ENCODE results near the gene MGAT5. TPM values are rescaled to one million over a fixed set of nuclear protein-coding genes. Genes with fewer than 3 reads are reported as not detected.

MGAT5 gene
- total RNA-seq, 2 experiments from 2014 or later = 36.9 to 42.2 TPM

GRCh38 chr2:134421556-134422328 is 167.9 kb downstream of the MGAT5 start:
- no peak for DNase-seq
- no peaks in the 10 kb centered on the region for H3K27me3 Mint-ChIP-seq
- H3K4me3 Mint-ChIP-seq = no peak overlapping the region
- H3K4me1 Mint-ChIP-seq (ENCODE audit: low read depth) = peaks cover 8% of the 10 kb centered on the region
- no peak for TF ChIP-seq CTCF (IDR thresholded peaks at IDR 0.05)
- intact Hi-C loops (cut with micrococcal nuclease) = no loop called here
- peaks cover 11% of the 10 kb centered on the region for H3K36me3 Mint-ChIP-seq (ENCODE audit: low read depth)
- ChIA-PET CTCF (interaction anchor here (0.7 to 1.0 kb wide), 3 partner anchors 8 to 336 kb away, joined by 3 to 4 read pairs (median 3); no protein-coding TSS in a partner anchor), POLR2A (no interaction called here)
- H3K27ac Mint-ChIP-seq = no peak overlapping the region
- H3K9me3 Mint-ChIP-seq = no peaks in the 10 kb centered on the region
- no peak for ATAC-seq

- POLR2A ChIA-PET = no interaction called here
- intact Hi-C loops (cut with micrococcal nuclease) = no loop called here
- peak overlapping the region; percentile 22 for H3K27ac Mint-ChIP-seq
- CTCF ChIA-PET = interaction anchor here (1.0 to 1.6 kb wide), 2 partner anchors 25 to 307 kb away, joined by 4 read pairs; no protein-coding TSS in a partner anchor
- H3K4me3 Mint-ChIP-seq = no peak overlapping the region
- DNase-seq = no peak
- peaks cover 17% of the 10 kb centered on the region for H3K36me3 Mint-ChIP-seq (ENCODE audit: low read depth)
- no peak for TF ChIP-seq CTCF (IDR thresholded peaks at IDR 0.05)
- no peaks in the 10 kb centered on the region for H3K27me3 Mint-ChIP-seq
- ATAC-seq = no peak
- peaks cover 5% of the 10 kb centered on the region for H3K4me1 Mint-ChIP-seq (ENCODE audit: low read depth)
- no peaks in the 10 kb centered on the region for H3K9me3 Mint-ChIP-seq
These were observed 172.0 kb downstream of the MGAT5 start for GRCh38 chr2:134425724-134426496.

GRCh38 chr2:134426721-134427120 is 172.8 kb downstream of the MGAT5 start:
- ChIA-PET POLR2A (no interaction called here), CTCF (interaction anchor here (1.0 to 1.6 kb wide), 2 partner anchors 24 to 308 kb away, joined by 4 read pairs; no protein-coding TSS in a partner anchor)
- Mint-ChIP-seq H3K4me3 (no peak overlapping the region), H3K27ac (peak overlapping the region; percentile 25), H3K36me3 (ENCODE audit: low read depth) (peaks cover 17% of the 10 kb centered on the region), H3K4me1 (ENCODE audit: low read depth) (peaks cover 5% of the 10 kb centered on the region), H3K9me3 (no peaks in the 10 kb centered on the region), H3K27me3 (no peaks in the 10 kb centered on the region)
- DNase-seq (no peak), ATAC-seq (no peak)
- TF ChIP-seq CTCF (IDR thresholded peaks at IDR 0.05) = no peak
- intact Hi-C loops (cut with micrococcal nuclease) = no loop called here

GRCh38 chr2:134429886-134430285 is 176.0 kb downstream of the MGAT5 start:
- H3K9me3 Mint-ChIP-seq = no peaks in the 10 kb centered on the region
- no peak overlapping the region for H3K4me3 Mint-ChIP-seq
- ChIA-PET POLR2A (no interaction called here), CTCF (interaction anchor here (1.2 kb wide), 1 partner anchor 9 kb away, joined by 4 read pairs; no protein-coding TSS in a partner anchor)
- DNase-seq (no peak), ATAC-seq (no peak)
- H3K4me1 Mint-ChIP-seq (ENCODE audit: low read depth) = peaks cover 5% of the 10 kb centered on the region
- H3K36me3 Mint-ChIP-seq (ENCODE audit: low read depth) = peaks cover 13% of the 10 kb centered on the region
- H3K27ac Mint-ChIP-seq = no peak overlapping the region
- intact Hi-C loops (cut with micrococcal nuclease) = no loop called here
- H3K27me3 Mint-ChIP-seq = no peaks in the 10 kb centered on the region
- no peak for TF ChIP-seq CTCF (IDR thresholded peaks at IDR 0.05)
